HG02588 (cell line): Measurements from ENCODE around the gene LPP.

Experiments
- ATAC-seq: cut with Tn5 transposase; IDR thresholded peaks from one replicate; pipeline ENCODE4 v1.9.1; 2021; ENCODE audit warnings: mild to moderate bottlenecking, moderate library complexity; ENCODE audit not compliant: unreplicated experiment

LPP gene

GRCh38 chr3:188391592-188391991 lies 237.6 kb downstream of the LPP start:
- no peak for ATAC-seq

DNA sequence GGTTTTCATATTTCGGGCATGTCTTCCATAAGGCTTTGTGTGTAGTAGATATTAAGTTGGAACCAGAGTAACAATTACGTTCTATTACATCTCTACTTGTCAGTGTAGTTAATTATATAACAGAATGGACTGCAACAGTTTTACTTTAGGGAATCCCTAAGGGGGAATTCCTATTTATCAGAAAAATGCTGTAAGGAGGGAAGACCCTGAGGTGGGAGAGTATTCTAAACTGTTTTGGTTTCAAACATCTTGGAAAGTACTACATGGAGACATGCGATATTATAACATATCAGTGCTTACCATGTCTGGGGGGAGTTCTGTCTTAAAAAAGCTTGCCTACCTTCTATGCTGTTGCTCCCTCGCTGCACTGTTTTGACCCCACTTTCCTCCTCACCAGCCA lies 238.1 kb downstream of the LPP start:
- ATAC-seq: no peak

DNA sequence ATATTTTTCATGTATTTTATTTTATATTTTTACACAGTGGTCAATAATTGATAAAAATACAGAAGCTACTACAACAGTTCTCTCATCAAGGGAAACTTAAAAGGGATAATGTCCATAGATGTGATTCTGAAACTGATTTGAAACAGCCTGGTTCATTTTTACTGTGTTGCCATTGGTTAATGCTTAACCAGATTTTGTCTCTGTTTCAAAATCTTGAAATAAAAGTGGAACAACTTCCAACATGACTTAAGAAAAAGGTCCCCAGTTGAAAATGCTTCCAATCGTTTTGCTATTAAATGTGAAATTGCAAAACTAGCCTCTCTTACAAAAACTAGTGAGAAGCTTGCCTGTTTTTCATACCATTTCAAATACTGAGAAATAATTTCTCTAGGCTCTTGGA lies 240.7 kb downstream of the LPP start:
- no peak for ATAC-seq

GRCh38 chr3:188396251-188396650 lies 242.3 kb downstream of the LPP start:
- no peak for ATAC-seq

GRCh38 chr3:188396900-188397299 lies 242.9 kb downstream of the LPP start:
- no peak for ATAC-seq

DNA sequence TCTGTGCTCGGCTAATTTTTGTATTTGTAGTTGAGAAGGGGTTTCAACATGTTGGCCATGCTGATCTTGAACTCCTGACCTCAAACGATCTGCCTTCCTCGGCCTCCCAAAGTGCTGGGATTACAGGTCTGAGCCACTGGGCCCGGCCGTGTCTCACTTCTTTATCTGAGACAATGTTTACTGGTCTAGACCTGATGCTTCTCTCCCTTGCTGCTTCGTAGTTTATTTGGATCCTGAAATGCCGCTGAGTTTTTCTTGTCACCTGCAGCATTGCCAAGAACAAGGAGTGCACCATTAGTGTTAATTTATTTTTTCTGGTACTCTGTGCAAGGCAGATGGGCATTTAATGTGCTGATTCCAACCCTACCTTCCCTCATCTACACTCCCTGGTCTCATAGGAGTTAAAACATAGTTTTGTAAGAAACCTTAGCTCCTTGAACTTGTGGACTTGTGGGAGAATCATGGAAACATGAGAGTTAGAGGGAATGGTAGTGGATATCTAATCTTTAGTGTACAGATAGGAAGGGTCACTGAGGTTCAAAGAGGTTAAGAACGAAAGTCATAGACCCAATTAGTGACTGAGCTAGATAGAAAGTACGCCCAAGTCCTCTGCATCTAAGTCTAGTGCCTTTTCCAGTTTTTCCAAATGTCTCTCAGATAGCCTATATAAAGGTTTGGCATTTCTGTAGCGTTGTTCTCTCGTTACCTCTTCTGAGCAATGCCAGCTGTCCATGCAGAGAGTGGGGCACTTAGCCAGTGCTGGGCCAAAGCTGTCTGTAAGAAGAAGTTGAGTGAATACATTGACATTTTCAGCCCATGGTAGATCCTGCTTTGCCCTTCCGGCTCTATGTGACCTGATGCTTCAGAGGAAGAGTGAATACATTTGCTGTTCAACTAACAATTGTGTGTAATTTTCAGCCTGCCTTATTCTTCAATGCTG lies 244.1 kb downstream of the LPP start:
- ATAC-seq: no peak

DNA sequence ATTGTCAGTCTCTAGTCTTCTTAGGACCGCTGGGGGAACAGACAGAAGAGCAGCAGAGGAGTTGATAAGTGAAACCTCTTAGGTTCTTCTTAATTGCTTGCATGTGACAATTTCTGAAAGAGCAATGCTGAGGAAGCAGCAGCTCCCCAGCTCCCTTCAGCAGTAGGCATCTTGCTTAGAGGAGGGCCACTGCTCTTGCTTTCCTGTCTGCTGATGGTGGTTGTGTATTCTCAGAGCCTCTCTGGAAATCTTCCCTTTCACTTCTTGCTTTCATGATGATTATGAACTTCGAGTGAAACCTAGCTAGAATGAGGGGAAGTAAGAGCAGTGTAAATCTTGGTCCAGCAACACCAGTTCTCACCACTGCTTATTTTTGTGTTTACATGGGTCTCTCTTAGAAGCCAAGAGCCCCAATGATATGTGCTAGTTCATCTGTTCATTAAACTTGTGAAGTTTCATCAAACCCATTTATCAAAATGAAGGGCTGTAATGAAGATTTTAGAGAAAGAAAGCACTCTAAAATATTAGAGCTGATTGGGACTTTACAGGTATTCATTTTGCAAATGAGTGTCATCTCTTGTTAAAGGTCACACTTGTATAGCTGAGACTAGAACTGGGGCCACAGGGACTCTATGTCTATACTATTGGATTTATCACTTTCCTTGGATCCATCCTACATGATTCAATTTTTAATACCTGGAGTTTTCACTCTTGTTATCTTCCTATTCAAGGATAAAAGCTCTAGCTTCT lies 246.7 kb downstream of the LPP start:
- peak; percentile 95 for ATAC-seq

DNA sequence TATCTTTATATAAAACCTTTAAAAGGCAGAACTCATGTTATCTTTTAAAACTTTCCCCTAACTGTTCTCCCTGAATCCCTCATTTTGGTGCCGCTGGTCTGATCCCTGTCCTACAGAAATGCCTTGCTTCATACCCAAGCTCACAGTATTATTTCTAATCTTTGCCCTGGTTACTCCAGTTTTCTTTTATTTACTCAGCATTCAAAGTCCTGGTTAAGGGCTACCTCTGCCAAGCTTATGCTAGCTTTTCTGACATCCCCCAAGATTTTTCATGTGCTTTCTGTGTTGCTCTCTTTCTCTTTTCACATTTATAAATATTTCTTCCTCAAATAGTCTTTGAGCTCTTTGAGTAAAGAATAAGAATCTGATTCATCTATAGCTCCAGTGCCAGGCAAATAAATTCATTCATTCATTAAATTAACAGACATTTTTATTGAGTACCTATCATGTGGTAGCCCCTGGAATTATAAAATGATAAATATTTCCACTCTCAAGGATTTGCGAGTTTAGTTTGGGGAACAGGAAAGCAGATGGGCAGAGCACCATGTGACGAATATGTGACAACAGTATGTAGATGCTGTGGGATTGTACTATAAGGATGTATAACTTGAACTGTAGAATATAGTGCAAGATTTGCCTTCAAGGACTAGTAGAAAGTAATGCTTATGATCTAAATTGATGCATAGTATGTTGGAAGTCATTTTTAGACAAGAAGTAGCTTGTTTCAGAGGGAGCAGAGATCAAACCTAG lies 247.5 kb downstream of the LPP start:
- ATAC-seq: no peak

GRCh38 chr3:188402229-188402628 lies 248.3 kb downstream of the LPP start:
- ATAC-seq: no peak

GRCh38 chr3:188403404-188403803 lies 249.4 kb downstream of the LPP start:
- no peak for ATAC-seq

DNA sequence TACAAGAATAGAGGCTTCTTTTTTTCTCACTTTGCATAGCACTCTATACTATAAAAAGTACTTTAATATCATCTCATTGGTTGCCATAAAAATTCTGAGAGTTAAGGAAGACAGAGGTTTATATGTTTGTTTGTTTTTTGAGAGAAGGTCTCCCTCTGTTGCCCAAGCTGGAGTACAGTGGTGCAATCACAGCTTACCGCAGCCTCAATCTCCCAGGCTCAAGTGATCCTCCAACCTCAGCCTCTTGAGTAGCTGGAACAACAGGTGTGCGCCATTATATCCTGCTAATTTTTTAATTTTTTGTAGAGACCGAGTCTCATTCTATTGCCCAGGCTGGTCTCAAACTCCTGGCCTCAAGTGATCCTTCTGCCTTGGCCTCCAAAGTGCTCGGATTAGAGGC lies 250.2 kb downstream of the LPP start:
- ATAC-seq: no peak

GRCh38 chr3:188404701-188405100 lies 250.7 kb downstream of the LPP start:
- no peak for ATAC-seq

- ATAC-seq: no peak
Measured at GRCh38 chr3:188407158-188407880, 253.4 kb downstream of the LPP start.

DNA sequence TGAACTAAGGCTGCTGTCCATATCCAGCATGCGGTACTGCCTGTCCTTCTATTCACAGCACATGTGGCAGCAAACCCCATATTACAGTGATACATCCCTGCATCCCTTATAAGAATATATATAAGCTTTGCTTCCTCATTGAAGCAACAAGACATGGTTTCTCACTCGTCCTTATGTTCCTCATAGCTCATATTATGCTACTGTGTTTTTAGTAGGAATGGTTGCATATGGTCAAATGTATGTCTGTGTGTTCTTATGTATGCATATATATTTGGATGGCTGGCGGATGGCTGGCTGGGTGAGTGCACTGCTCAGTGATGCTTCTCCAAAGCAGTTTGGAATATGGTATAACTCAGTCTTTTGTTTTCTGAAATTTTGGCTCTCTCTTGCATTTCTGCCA lies 254.9 kb downstream of the LPP start:
- no peak for ATAC-seq

DNA sequence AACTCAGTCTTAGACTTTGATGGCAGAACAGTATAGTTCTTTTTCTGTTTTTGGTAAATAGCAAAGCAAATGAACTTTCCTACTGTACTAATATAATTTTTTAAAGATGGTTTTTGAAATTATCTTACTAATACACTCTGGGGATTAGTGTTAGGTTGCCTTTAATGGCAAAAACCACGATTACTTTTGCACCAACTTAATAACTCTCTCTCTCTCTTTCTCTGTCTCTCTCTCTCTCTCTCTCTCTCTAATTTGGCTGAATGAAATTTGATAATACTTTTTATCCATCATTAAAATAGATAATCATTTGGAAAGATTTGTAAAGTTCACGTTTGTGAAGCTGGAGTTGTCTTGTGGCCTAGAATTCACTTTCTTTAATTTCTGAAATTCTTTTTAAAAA lies 257.8 kb downstream of the LPP start:
- no peak for ATAC-seq

DNA sequence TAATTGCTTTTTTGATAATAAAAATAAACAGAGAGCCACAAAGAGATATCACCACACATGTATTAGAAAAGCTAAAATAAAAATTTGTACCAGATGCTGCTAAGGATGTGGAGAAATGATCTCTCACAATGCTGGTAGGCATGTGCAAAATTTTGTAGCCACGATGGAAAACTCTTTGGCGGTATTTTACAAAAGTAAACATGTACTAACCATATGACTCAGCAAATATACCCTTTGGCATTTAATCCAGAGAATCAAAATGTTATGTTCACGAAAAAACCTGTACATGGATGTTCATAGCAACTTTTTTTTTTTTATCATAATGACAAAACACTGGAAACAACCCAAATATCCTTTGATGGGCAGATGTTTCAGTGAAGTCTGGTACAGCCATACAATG lies 261.2 kb downstream of the LPP start:
- no peak for ATAC-seq

DNA sequence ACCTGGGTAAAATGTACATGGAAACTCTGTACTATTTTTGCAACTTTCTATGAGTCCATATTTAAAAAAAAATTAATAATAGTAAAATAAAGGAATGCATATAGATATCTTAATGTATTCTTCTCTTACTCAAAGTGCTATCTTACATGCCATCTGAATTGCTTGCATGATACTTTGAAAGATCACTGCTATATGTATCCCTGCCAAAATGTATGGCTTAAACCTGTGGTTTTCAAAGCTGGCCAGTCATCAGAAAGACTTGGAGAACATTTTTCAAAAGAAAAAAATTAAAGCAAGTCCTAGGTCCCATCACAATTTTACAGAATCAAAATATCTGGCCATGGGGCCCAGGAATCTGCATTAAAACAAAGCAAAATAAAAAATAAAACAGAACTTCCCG lies 262.1 kb downstream of the LPP start:
- no peak for ATAC-seq

DNA sequence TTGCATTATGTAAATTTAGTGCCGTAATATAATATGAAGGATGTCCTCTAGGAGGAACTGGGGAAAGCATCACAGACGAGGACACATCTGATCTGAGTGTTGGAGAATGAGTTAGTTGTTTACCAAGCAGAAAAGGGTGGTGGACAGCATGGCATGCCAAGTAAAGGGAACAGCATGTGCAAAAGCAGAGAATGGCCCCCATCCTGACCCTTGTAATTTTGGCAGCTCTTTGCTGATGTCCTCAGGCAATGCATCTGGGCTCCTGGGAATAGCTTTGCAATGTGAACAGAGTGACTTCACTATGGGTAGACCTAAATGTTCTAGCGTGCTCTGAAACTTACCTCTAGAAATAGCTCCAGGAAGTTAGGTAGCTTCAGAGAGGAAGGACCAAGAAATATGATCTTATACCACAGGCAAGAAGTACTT lies 263.3 kb downstream of the LPP start:
- no peak for ATAC-seq

GRCh38 chr3:188417766-188418165 lies 263.8 kb downstream of the LPP start:
- ATAC-seq: no peak

- no peak for ATAC-seq
Measured at GRCh38 chr3:188421151-188421821, 267.3 kb downstream of the LPP start.
